ENCODE measurements around the gene ARL11. TPM values are rescaled to one million over a fixed set of nuclear protein-coding genes. Genes with fewer than 3 reads are reported as not detected.
"Not testable (repeated sequence)": the region's sequence is repeated elsewhere in the genome, so short reads cannot be mapped to it uniquely, and the experiment has no call there.

The ARL11 gene
- total and polyA plus RNA-seq, 2 donors (not counting 1 experiment from before 2014, with no cell fraction given), result not detected

GRCh38 chr13:49596221-49596620, 32.1 kb upstream of the ARL11 start:
- no peaks in the 10 kb centered on the region for H4K20me1 ChIP-seq (ENCODE audit: control insufficient read depth, extremely low read depth, insufficient read depth, low read length)
- no peaks in the 10 kb centered on the region for H3K27me3 ChIP-seq (ENCODE audit: control insufficient read depth, insufficient read depth, low read length)

DNA sequence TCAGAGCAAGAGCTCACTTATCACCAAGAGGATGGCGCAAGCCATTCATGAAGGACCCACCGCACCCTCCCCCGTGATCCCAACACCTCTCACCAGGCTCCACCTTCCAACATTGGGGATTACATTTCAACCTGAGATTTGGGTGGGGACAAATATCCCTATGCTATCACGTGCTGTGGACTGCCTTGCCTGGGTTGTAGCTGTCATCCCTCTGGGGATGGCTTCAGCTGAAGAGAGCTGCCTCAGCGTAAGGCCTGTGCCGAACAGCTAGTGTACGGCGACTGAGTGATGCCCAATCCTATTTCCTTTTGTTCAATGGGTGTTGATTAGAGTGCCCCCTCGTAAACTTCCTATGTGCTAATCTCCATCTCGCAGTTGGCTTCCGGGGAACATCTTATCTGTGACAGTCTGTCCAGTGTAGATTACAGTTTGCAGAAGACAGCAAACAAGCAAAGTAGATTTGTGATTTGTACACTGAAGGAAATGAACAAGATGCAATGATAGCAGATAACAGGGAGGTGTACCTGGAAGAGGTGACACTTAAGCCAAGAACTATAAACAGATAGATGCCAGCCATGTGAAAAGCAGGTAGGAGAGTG, 31.2 kb upstream of the ARL11 start:
- no peak for TF ChIP-seq EZH2 (IDR thresholded peaks at IDR 0.05; ENCODE audit: low read length, missing control alignments)
- TF ChIP-seq, protein P1, sequence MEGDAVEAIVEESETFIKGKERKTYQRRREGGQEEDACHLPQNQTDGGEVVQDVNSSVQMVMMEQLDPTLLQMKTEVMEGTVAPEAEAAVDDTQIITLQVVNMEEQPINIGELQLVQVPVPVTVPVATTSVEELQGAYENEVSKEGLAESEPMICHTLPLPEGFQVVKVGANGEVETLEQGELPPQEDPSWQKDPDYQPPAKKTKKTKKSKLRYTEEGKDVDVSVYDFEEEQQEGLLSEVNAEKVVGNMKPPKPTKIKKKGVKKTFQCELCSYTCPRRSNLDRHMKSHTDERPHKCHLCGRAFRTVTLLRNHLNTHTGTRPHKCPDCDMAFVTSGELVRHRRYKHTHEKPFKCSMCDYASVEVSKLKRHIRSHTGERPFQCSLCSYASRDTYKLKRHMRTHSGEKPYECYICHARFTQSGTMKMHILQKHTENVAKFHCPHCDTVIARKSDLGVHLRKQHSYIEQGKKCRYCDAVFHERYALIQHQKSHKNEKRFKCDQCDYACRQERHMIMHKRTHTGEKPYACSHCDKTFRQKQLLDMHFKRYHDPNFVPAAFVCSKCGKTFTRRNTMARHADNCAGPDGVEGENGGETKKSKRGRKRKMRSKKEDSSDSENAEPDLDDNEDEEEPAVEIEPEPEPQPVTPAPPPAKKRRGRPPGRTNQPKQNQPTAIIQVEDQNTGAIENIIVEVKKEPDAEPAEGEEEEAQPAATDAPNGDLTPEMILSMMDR (conservative IDR thresholded peaks at IDR 0.05 in 1 of 2, IDR thresholded peaks at IDR 0.05 in 1 of 2; ENCODE audit: low read depth in 1 of 2, low read length in 2 of 2), result no peak
- no peak for DNase-seq (ENCODE audit: low read depth in 2 of 2)
- Histone ChIP-seq H4K20me1 (ENCODE audit: control insufficient read depth, extremely low read depth, insufficient read depth, low read length) (no peaks in the 10 kb centered on the region), H3K36me3 (ENCODE audit: control insufficient read depth, insufficient read depth, low read length) (no peaks in the 10 kb centered on the region), H3K4me1 (ENCODE audit: control insufficient read depth, extremely low read depth, insufficient read depth, low read length) (no peaks in the 10 kb centered on the region), H3K27me3 (ENCODE audit: control insufficient read depth, insufficient read depth, low read length) (no peaks in the 10 kb centered on the region), H3K9me3 (ENCODE audit: control insufficient read depth, insufficient read depth, low read depth, low read length) (no peaks in the 10 kb centered on the region), H2AFZ (ENCODE audit: low read length) (no peak overlapping the region), H3K27ac (ENCODE audit: insufficient read depth, low read length) (no peak overlapping the region), H3K4me3 (replicated peaks in 1 of 4; ENCODE audit: control extremely low read depth in 1 of 4, insufficient read depth in 1 of 4, low read depth in 3 of 4, low read length in 4 of 4) (no peak overlapping the region), H3K79me2 (ENCODE audit: control insufficient read depth, insufficient read depth, low read length) (no peaks in the 10 kb centered on the region), H3K9ac (ENCODE audit: insufficient read depth, low read length) (no peak overlapping the region), H3K4me2 (ENCODE audit: extremely low read depth, insufficient read depth, low read length) (no peak overlapping the region)

More at GRCh38 chr13:49596221-49596620, 32.1 kb upstream of the ARL11 start:
- no peak for DNase-seq (ENCODE audit: low read depth in 2 of 2)
- H3K4me2 ChIP-seq (ENCODE audit: extremely low read depth, insufficient read depth, low read length), result no peak overlapping the region
- no peak overlapping the region for H3K27ac ChIP-seq (ENCODE audit: insufficient read depth, low read length)
- H3K4me1 ChIP-seq (ENCODE audit: control insufficient read depth, extremely low read depth, insufficient read depth, low read length), result no peaks in the 10 kb centered on the region
- H3K9me3 ChIP-seq (ENCODE audit: control insufficient read depth, insufficient read depth, low read depth, low read length), result no peaks in the 10 kb centered on the region
- no peak overlapping the region for H3K4me3 ChIP-seq (replicated peaks in 1 of 4; ENCODE audit: control extremely low read depth in 1 of 4, insufficient read depth in 1 of 4, low read depth in 3 of 4, low read length in 4 of 4)
- H3K9ac ChIP-seq (ENCODE audit: insufficient read depth, low read length), result no peak overlapping the region
- no peaks in the 10 kb centered on the region for H3K36me3 ChIP-seq (ENCODE audit: control insufficient read depth, insufficient read depth, low read length)
- no peak overlapping the region for H2AFZ ChIP-seq (ENCODE audit: low read length)
- H3K79me2 ChIP-seq (ENCODE audit: control insufficient read depth, insufficient read depth, low read length), result no peaks in the 10 kb centered on the region
- TF ChIP-seq, protein P1 (conservative IDR thresholded peaks at IDR 0.05 in 1 of 2, IDR thresholded peaks at IDR 0.05 in 1 of 2; ENCODE audit: low read depth in 1 of 2, low read length in 2 of 2), result no peak
- TF ChIP-seq EZH2 (IDR thresholded peaks at IDR 0.05; ENCODE audit: low read length, missing control alignments), result no peak

GRCh38 chr13:49602005-49602404, 26.3 kb upstream of the ARL11 start:
- DNase-seq (ENCODE audit: low read depth in 2 of 2), result no peak
- H2AFZ ChIP-seq (ENCODE audit: low read length), result no peak overlapping the region
- no peaks in the 10 kb centered on the region for H4K20me1 ChIP-seq (ENCODE audit: control insufficient read depth, extremely low read depth, insufficient read depth, low read length)
- H3K36me3 ChIP-seq (ENCODE audit: control insufficient read depth, insufficient read depth, low read length), result no peaks in the 10 kb centered on the region
- H3K4me2 ChIP-seq (ENCODE audit: extremely low read depth, insufficient read depth, low read length), result no peak overlapping the region
- no peak overlapping the region for H3K27ac ChIP-seq (ENCODE audit: insufficient read depth, low read length)
- H3K4me1 ChIP-seq (ENCODE audit: control insufficient read depth, extremely low read depth, insufficient read depth, low read length), result no peaks in the 10 kb centered on the region
- TF ChIP-seq EZH2 (IDR thresholded peaks at IDR 0.05; ENCODE audit: low read length, missing control alignments), result no peak
- TF ChIP-seq, protein P1 (conservative IDR thresholded peaks at IDR 0.05 in 1 of 2, IDR thresholded peaks at IDR 0.05 in 1 of 2; ENCODE audit: low read depth in 1 of 2, low read length in 2 of 2), result no peak
- H3K27me3 ChIP-seq (ENCODE audit: control insufficient read depth, insufficient read depth, low read length), result no peaks in the 10 kb centered on the region
- no peaks in the 10 kb centered on the region for H3K79me2 ChIP-seq (ENCODE audit: control insufficient read depth, insufficient read depth, low read length)
- no peak overlapping the region for H3K4me3 ChIP-seq (replicated peaks in 1 of 4; ENCODE audit: control extremely low read depth in 1 of 4, insufficient read depth in 1 of 4, low read depth in 3 of 4, low read length in 4 of 4)
- H3K9me3 ChIP-seq (ENCODE audit: control insufficient read depth, insufficient read depth, low read depth, low read length), result no peaks in the 10 kb centered on the region
- H3K9ac ChIP-seq (ENCODE audit: insufficient read depth, low read length), result no peak overlapping the region

DNA sequence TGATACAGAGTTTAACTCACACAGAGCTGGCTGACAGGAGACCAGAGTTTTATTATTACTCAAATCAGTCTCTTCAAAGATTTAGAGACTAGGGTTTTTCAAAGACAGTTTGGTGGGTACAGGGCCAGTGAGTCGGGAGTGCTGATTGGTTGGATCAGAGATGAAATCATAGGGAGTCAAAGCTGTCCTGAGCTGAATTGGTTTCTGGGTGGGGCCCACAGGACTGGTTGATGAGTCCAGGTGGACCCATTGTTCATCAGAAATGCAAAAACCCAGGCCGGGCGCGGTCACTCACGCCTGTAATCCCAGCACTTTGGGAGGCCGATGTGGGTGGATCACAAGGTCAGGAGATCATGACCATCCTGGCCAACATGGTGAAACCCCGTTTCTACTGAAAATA, 25.7 kb upstream of the ARL11 start:
- not testable (repeated sequence) for H3K4me2 ChIP-seq (ENCODE audit: extremely low read depth, insufficient read depth, low read length); H3K79me2 ChIP-seq (ENCODE audit: control insufficient read depth, insufficient read depth, low read length); H3K36me3 ChIP-seq (ENCODE audit: control insufficient read depth, insufficient read depth, low read length); H3K4me1 ChIP-seq (ENCODE audit: control insufficient read depth, extremely low read depth, insufficient read depth, low read length); H3K27me3 ChIP-seq (ENCODE audit: control insufficient read depth, insufficient read depth, low read length); H3K4me3 ChIP-seq (replicated peaks in 1 of 4; ENCODE audit: control extremely low read depth in 1 of 4, insufficient read depth in 1 of 4, low read depth in 3 of 4, low read length in 4 of 4); H4K20me1 ChIP-seq (ENCODE audit: control insufficient read depth, extremely low read depth, insufficient read depth, low read length); DNase-seq (ENCODE audit: low read depth in 2 of 2); H2AFZ ChIP-seq (ENCODE audit: low read length); H3K27ac ChIP-seq (ENCODE audit: insufficient read depth, low read length); H3K9ac ChIP-seq (ENCODE audit: insufficient read depth, low read length); H3K9me3 ChIP-seq (ENCODE audit: control insufficient read depth, insufficient read depth, low read depth, low read length)
